HepG2 (cell line): ENCODE results near the gene CSNK1D. TPM values are rescaled to one million over a fixed set of nuclear protein-coding genes. Genes with fewer than 3 reads are reported as not detected.

Experiments used
- CCAR2 ChIP-seq: fragments of 200-400 bp; formaldehyde crosslinking; optimal IDR thresholded peaks from 2 replicates; pipeline ENCODE3; 2018; ENCODE audit warnings: low read depth, mild to moderate bottlenecking, low read length, moderate library complexity
- ETV6 ChIP-seq: sonication (generic); formaldehyde crosslinking; conservative IDR thresholded peaks from 2 replicates; pipeline ENCODE4 v1.4.0; 2020; ENCODE audit warnings: missing genetic modification reagents
- KDM4B ChIP-seq: sonication (generic); formaldehyde crosslinking; IDR thresholded peaks from 2 replicates; pipeline ENCODE4 v1.4.0; 2020; ENCODE audit warnings: missing genetic modification reagents
- KDM5A ChIP-seq: fragments of 200-600 bp; sonication (generic); IDR thresholded peaks from 2 replicates; pipeline ENCODE4 v1.7.0; 2018; ENCODE audit warnings: antibody characterized with exemption, mild to moderate bottlenecking, low read length, borderline replicate concordance
- LBX2 ChIP-seq: sonication (generic); formaldehyde crosslinking; IDR thresholded peaks from 2 replicates; pipeline ENCODE4 v1.5.0; 2020; ENCODE audit warnings: missing genetic modification reagents, mild to moderate bottlenecking, borderline replicate concordance
- NONO ChIP-seq, 2 experiments: fragments of 450-650 bp in 1 of 2; sonication (generic) in 1 of 2; formaldehyde crosslinking in 1 of 2; IDR thresholded peaks in 1 of 2; conservative IDR thresholded peaks in 1 of 2; 2 replicates each; pipeline versions ENCODE4 v1.6.1 to v1.8.0; 2017 to 2022; ENCODE audit warnings: mild to moderate bottlenecking in 1 of 2, missing genetic modification reagents in 1 of 2, moderate library complexity in 1 of 2
- RERE ChIP-seq: IDR thresholded peaks from 2 replicates; pipeline ENCODE4 v1.6.1; 2016; ENCODE audit warnings: low read depth, missing genetic modification reagents, missing compliant biosample characterization
- RFX3 ChIP-seq: IDR thresholded peaks from 2 replicates; pipeline ENCODE4 v1.6.1; 2016; ENCODE audit warnings: missing biosample characterization, missing genetic modification reagents
- SCMH1 ChIP-seq: sonication (generic); formaldehyde crosslinking; IDR thresholded peaks from 2 replicates; pipeline ENCODE4 v1.9.0; 2021; ENCODE audit warnings: missing genetic modification reagents, mild to moderate bottlenecking, borderline replicate concordance
- SNAPC4 ChIP-seq: sonication (generic); formaldehyde crosslinking; IDR thresholded peaks from 2 replicates; pipeline ENCODE4 v1.4.0; 2020; ENCODE audit warnings: mild to moderate bottlenecking, missing genetic modification reagents
- SNAPC5 ChIP-seq: sonication (generic); formaldehyde crosslinking; IDR thresholded peaks from 2 replicates; pipeline ENCODE4 v1.8.1; 2023; ENCODE audit warnings: mild to moderate bottlenecking, missing genetic modification reagents, borderline replicate concordance
- TEAD3 ChIP-seq: optimal IDR thresholded peaks from 2 replicates; pipeline ENCODE3; 2016; ENCODE audit warnings: borderline replicate concordance
- ZNF3 ChIP-seq: IDR thresholded peaks from 2 replicates; pipeline ENCODE4 v1.7.0; 2017; ENCODE audit warnings: inconsistent platforms
- ZNF484 ChIP-seq: sonication (generic); formaldehyde crosslinking; IDR thresholded peaks from 2 replicates; pipeline ENCODE4 v1.5.1; 2020; ENCODE audit warnings: mild to moderate bottlenecking, low read depth, missing genetic modification reagents, borderline replicate concordance
- ZNF546 ChIP-seq: sonication (generic); formaldehyde crosslinking; conservative IDR thresholded peaks from 2 replicates; pipeline ENCODE4 v1.8.1; 2023; ENCODE audit warnings: mild to moderate bottlenecking, missing genetic modification reagents
- ZNF740 ChIP-seq: sonication (generic); formaldehyde crosslinking; IDR thresholded peaks from 2 replicates; pipeline ENCODE4 v1.4.0; 2020; ENCODE audit warnings: missing genetic modification reagents
- ZNF839 ChIP-seq: sonication (generic); formaldehyde crosslinking; IDR thresholded peaks from 2 replicates; pipeline ENCODE4 v1.4.0; 2020; ENCODE audit warnings: missing genetic modification reagents, mild to moderate bottlenecking, borderline replicate concordance
- polyA plus RNA-seq, 8 experiments: library from polyadenylated mRNA; depleted of rRNA in 3 of 8; stranded (reverse) in 7 of 8; unstranded in 1 of 8; fragments of >200 nt; fragmentation: Illumina TruSeq in 4 of 8; extraction: Trizol in 4 of 8; gene quantifications; 2 replicates each; pipeline versions ENCODE4 v1.2.1 to v1.2.3, GENCODE V29; 2011 to 2016; ENCODE audit warnings: low read depth in 4 of 8, missing spikeins in 1 of 8, mixed read lengths in 1 of 8; ENCODE audit not compliant: insufficient read depth in 1 of 8
- total RNA-seq, 5 experiments: library from RNA; depleted of rRNA; stranded (reverse); fragments of >200 nt; fragmentation: Illumina TruSeq; extraction: Trizol; gene quantifications; 2 replicates each; pipeline ENCODE4 v1.2.3, GENCODE V29; 2016; ENCODE audit warnings: low read depth in 1 of 5

Gene CSNK1D
- total and polyA plus RNA-seq, 2 of the 13 experiments (the other 11 are each of a cell fraction or from before 2014, with no cell fraction given), result 31.5 to 128 TPM

GRCh38 chr17:82205720-82206508 is 67.6 kb downstream of the CSNK1D start (continued):
- TF ChIP-seq KDM4B (CRISPR knock-in tag), result peak; percentile 64; the same call in 1 of the 2 replicates
- no peak for TF ChIP-seq ZNF3 (CRISPR knock-in tag)
- no peak for TF ChIP-seq KDM5A
- no peak for TF ChIP-seq ZNF546 (CRISPR knock-in tag)
- no peak for TF ChIP-seq NONO (IDR thresholded peaks at IDR 0.05)
- TF ChIP-seq NONO (CRISPR knock-in tag; conservative IDR thresholded peaks at IDR 0.05), result no peak; the same call in 1 of the 2 replicates
- TF ChIP-seq ZNF740 (CRISPR knock-in tag), result no peak
- TF ChIP-seq SCMH1 (CRISPR knock-in tag), result no peak
- no peak for TF ChIP-seq ZNF484 (CRISPR knock-in tag)
- TF ChIP-seq RERE (CRISPR knock-in tag), result no peak
- peak; percentile 77 for TF ChIP-seq TEAD3 (CRISPR knock-in tag)
- TF ChIP-seq LBX2 (CRISPR knock-in tag), result no peak; the same call in 1 of the 2 replicates
- peak; percentile 2; the same call in 1 of the 2 replicates for TF ChIP-seq ZNF839 (CRISPR knock-in tag)
- 0 out of 2 replicates have a peak, but pooled peaks have one; percentile 16 for TF ChIP-seq RFX3
- 0 out of 2 replicates have a peak, but pooled peaks have one; percentile 13 for TF ChIP-seq ETV6 (CRISPR knock-in tag)
- TF ChIP-seq SNAPC4 (CRISPR knock-in tag), result no peak
- no peak for TF ChIP-seq CCAR2
- TF ChIP-seq SNAPC5, result no peak
